GM19240 (cell line): ENCODE results near the gene SH2D3C.

Experiments
- DNase-seq: peaks from one replicate; pipeline ENCODE4 v3.0.0; 2011; ENCODE audit warnings: low spot score; ENCODE audit not compliant: insufficient read length

The SH2D3C gene

GRCh38 chr9:127809002-127809539, 30.6 kb upstream of the SH2D3C start:
- DNase-seq, result no peak

GRCh38 chr9:127808347-127809001, 30.0 kb upstream of the SH2D3C start:
- no peak for DNase-seq

GRCh38 chr9:127806871-127807270, 28.4 kb upstream of the SH2D3C start:
- no peak for DNase-seq

- DNase-seq, result no peak
Measured at GRCh38 chr9:127805620-127806019, 27.2 kb upstream of the SH2D3C start.

DNA sequence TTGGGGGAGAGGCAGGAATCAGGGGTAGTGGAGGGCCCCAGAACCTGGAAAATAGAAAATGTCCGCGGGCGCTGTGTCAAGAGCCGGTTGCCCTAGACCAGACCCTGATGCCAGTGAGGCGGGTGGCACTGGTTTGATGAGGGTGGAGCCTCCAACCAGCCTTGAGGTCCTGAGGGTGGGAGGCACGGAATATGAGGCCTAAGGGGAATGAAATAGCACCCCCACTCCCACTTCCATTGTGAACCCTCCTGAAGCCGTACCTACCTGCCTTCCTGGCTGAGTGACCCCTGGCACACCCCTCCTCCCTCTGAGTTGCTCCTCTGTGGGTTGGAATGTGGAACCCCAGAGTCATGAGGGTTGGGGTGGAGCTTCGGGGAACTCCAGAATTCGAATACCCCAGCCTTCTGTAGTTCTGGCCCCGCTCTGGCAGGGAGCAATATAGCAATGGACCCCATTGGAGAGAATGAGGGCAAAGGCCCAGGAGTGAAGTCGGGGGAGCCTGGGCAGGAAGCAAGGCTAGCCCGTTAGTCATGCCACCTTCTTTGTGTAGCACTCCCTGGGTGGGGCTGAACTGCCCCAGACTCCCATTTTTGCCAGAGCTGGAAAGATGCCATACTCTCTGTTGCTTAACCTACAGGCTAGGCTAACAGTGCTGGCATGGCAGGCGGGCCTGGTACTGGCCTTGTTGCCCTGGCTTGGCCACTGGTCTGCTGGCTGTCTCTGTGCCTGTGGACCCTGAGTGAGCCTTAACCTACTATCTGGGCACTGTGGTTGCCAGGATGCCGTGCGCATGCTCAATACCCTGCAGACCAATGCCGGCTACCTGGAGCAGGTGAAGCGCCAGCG, 25.3 kb upstream of the SH2D3C start:
- DNase-seq, result no peak

- peak; percentile 98 for DNase-seq
Measured at GRCh38 chr9:127802576-127803443, 24.3 kb upstream of the SH2D3C start, which contains the start of gene FPGS. TSS of gene FPGS (plus strand) at chr9:127802882. CDS start at chr9:127802925, 43 bp downstream.

GRCh38 chr9:127801955-127802575, 23.6 kb upstream of the SH2D3C start:
- DNase-seq, result no peak

DNA sequence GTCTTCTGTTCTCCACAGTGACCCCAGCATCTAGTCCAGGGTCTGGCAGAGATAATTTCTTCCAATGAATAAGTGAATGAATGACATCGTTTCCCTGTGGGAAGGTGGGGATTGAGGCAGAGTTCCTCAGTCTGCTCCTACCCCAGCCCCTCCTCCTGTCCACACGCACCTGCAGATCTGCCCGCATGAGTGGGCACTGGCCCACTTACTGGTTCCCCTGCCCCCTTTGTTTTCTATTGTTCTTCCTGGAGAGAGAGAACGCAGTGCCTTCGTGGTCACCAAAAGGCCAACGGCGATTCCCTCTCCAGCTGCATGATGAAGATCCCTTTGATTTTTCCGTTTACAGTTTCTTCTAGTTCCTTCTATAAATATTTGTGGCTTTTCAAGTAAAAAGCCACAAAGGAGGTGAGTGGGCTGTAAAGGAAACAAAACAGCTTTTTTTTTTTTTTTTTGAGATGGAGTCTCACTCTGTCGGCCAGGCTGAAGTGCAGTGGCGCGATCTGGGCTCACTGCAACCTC, 18.4 kb upstream of the SH2D3C start:
- no peak for DNase-seq

DNA sequence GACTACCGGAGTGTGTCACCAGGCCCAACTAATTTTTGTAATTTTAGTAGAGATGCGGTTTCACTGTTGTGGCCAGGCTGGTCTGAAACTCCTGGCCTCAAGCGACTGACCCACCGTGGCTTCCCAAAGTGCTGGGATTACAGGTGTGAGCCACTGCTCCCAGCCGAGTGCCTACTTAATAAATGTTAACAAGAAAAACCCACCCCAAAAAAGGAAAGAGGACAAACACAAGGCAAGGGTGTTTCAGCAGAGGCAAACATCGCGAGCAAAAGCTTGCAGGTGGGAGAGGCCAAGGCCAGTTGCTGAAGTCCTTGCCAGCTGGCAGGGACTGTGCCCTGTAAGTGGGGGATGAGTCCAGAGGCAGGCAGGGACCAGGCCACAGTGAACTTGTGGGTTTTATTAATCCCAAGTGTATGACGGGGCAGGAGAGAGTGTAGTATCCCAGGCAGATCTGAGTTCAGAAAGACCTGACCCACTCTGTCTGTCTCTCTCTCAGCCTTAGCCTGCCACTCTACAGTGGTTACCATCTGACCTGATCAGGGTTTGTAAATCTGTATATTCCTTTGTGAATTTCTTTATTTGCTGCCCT, 17.9 kb upstream of the SH2D3C start:
- DNase-seq, result no peak

DNA sequence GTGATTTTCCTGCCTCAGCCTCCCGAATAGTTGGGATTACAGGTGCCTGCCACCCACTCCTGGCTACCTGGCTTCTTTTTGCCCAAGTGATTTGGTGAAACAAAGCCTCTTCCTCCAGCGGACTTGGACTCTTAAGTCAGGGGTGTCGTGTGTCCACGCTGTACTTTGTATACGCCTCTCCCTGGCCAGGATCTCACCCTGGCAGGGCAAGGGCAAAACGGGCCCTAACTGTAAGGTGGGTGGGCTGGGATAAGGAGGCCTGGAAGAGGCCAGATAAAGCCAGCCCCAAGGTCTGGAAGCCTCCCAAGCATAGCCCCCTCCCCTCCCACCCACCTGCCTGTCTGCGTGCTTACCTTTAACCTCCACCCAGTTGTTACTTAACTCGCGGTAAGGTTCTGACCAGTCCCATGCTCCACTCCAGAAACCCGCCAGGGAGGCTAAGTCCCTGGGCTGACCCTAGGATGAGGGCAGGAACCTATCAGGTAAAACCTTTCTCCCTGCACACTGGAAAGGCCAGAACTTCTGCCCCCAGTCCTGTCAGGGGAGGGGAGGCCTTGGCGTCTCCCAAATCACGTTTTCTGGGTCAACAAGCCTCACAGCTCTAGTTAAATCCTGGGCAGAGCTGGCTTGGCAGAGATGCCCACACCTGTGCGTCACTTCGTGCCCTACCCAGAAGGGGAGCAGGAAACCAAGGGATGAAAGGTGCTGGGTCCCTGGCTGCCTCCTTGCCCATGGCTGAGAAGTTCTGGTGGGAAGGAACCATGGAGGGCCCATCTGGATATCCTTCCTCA, 15.7 kb upstream of the SH2D3C start:
- no peak for DNase-seq

- no peak for DNase-seq
Measured at GRCh38 chr9:127793093-127793708, 14.7 kb upstream of the SH2D3C start.

- DNase-seq, result no peak
Measured at GRCh38 chr9:127792417-127793031, 14.1 kb upstream of the SH2D3C start.

- no peak for DNase-seq
Measured at GRCh38 chr9:127791085-127791484, 12.6 kb upstream of the SH2D3C start.

DNA sequence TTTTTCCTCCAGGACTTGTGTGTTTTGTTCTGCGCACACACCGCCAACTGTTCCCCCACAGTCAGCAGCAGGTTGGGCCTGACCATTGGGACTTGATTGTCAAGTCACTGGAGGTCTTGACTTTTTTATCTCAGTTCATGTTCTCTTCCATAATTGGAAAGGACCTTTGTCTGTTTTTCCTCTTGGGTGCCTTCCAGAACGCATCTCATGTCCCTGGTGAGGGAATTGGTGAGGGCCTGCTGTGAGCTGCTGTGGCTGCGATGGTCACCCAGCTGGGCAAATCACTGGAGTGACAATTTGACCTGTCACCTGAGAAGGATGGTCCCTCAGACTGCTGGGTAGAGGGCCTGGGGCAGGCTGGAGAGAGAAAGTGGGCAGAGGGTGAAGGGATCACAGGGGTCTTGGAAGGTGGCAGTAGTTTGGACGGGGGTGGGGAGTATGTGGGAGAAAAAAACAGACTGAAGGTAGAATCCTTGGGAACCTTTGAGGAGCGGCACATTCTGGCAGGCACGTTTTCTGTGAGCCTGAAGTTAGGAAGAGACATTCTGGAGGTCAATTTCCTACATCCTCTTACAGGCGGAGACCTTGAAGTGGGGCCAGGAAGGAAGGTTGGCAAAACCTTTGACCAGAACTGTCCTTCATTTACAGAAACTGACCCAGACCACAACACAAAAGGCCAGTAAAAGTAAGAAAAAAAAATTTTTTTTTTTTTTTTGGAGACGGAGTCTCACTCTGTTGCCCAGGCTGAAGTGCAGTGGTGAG, 11.8 kb upstream of the SH2D3C start:
- no peak for DNase-seq

DNA sequence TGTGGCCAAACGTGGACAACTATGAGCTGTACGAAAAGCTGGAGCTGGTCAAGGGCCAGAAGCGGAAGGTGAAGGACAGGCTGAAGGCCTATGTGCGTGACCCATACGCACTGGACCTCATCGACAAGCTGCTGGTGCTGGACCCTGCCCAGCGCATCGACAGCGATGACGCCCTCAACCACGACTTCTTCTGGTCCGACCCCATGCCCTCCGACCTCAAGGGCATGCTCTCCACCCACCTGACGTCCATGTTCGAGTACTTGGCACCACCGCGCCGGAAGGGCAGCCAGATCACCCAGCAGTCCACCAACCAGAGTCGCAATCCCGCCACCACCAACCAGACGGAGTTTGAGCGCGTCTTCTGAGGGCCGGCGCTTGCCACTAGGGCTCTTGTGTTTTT, 10.7 kb upstream of the SH2D3C start:
- DNase-seq, result no peak

GRCh38 chr9:127788337-127789011, 10.0 kb upstream of the SH2D3C start:
- DNase-seq, result no peak

DNA sequence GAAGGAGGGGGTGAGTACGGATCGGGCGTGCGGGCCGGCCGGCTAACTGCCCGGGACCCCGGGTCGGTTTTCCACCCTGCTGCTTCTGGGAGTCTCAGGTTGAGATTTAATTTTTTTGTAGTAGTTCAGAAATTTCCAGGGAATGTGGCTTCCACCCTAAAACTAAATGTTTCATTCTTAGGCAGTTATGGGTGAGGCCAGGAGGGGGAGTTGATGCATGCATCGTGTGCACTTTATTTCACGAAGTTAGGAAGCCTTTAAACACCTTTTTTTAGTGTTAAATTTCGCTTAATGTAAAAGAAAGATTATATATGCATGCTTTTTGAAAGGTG, 8.3 kb upstream of the SH2D3C start:
- no peak for DNase-seq
